Fibroblast of the aortic adventitia (primary cell): ENCODE results near the gene SCRN1. TPM values are rescaled to one million over a fixed set of nuclear protein-coding genes. Genes with fewer than 3 reads are reported as not detected.

Experiments used
- DNase-seq: peaks from one replicate; pipeline ENCODE4 v3.0.0-alpha.2; 2010; ENCODE audit warnings: low read depth
- H3K4me3 ChIP-seq: 2 replicates; pipeline ENCODE4 v1.5.1; 2011; ENCODE audit warnings: low read depth, mild to moderate bottlenecking, control low read depth, low read length, moderate library complexity
- total RNA-seq: library from RNA; depleted of rRNA; stranded (reverse); fragments of >200 nt; gene quantifications from 2 replicates; pipeline ENCODE4 v1.2.3, GENCODE V29; 2012; ENCODE audit warnings: low replicate concordance
- TF ChIP-seq, protein P1 (sequence below): IDR thresholded peaks from 2 replicates; pipeline ENCODE4 v1.5.1; 2011; ENCODE audit warnings: mild to moderate bottlenecking, low read length, control low read depth, inconsistent platforms; ENCODE audit not compliant: insufficient read depth

Gene SCRN1
- total RNA-seq, 1 donor, result 93.1 TPM

DNA sequence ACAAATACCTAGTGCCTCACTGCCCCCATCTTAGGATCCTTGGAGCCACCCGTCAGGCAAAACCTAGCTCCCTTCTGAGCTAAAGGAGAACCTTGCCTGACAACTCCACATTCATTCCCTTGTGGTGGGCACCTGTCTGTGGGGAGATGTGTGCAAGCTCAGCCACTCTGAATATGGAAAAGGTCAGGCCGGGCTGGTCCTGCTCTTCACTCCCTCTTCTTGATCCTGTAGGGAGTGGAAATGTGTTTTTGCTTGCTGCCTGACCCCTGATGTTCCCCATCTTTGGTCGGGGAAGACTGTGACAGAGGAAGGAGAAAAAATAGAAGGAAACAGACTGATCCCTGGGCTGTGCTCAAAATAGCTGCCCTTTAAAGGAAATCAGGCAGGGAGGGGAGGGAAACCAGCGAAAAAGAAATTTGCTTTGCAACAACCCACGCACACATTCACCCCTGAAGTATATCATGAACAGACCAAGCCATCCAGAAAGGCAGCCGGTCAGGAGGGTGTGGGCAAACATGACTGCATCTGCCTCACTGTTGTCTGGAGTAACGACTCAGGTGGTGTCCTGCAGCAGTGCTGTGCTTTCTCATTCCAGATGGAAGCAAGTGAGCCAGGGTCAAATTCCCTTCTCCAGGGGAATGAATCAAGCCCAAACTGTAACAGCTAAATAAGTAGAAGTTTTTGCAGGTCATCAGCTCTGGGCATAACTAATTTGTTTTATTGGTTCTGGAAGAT lies 74.0 kb downstream of the SCRN1 start:
- TF ChIP-seq, protein P1, sequence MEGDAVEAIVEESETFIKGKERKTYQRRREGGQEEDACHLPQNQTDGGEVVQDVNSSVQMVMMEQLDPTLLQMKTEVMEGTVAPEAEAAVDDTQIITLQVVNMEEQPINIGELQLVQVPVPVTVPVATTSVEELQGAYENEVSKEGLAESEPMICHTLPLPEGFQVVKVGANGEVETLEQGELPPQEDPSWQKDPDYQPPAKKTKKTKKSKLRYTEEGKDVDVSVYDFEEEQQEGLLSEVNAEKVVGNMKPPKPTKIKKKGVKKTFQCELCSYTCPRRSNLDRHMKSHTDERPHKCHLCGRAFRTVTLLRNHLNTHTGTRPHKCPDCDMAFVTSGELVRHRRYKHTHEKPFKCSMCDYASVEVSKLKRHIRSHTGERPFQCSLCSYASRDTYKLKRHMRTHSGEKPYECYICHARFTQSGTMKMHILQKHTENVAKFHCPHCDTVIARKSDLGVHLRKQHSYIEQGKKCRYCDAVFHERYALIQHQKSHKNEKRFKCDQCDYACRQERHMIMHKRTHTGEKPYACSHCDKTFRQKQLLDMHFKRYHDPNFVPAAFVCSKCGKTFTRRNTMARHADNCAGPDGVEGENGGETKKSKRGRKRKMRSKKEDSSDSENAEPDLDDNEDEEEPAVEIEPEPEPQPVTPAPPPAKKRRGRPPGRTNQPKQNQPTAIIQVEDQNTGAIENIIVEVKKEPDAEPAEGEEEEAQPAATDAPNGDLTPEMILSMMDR, result no peak
- peak; percentile 9 for DNase-seq
- H3K4me3 ChIP-seq, result no peak overlapping the region

DNA sequence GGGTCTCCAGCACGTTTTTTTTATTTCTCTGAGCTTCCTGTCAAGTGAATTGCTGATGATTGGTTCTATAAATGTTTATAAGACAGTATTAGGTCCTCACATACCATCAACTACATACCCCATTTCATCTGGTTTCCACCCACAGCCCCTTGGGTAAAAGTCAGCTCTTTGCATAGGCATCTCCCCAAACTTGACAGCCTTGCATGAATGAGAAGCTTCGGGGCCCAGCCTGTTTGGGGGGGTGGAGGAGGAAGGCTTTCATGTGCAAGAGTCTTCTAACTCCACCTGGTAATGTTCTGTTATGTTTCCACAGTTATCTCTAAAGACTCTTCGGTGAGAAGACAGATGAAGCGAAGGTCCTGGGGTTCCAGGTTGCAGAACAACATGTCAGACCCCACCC lies 75.4 kb downstream of the SCRN1 start:
- TF ChIP-seq, protein P1, result no peak
- no peak for DNase-seq
- no peak overlapping the region for H3K4me3 ChIP-seq

DNA sequence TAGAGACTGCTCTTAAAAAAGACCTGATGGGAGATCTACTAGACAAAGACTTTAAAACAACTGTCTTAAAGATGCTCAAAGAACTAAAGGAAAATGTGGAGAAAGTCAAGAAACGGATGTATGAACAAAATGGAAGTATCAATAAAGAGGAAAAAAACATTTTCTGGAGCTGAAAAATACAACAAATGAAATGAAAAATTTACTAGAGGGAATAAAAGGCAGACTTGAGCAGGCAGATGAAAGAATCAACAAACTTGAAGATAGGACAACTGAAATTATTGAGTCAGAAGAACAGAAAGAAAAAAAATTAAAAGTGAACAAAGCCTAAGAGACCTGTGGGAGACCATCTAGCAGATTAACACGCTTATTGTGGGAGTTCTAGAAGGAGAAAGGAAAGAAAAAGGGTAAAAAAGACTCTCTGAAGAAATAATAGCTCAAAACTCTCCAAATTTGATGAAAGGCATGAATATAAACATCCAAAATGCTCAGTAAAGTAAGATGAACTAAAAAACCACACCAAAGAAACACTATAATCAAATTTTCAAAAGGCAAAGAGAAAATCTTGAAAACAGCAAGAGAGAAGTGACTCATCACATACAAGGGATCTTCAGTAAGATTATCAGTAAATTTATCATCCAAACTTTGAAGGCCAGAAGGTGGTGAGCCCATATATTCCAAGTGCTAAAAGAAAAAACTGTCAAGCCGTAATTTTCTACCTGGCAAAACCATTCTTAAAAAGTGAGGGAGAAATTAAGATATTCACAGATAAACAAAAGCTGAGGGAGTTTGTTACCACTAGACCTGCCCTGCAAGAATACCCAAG lies 83.2 kb downstream of the SCRN1 start:
- TF ChIP-seq, protein P1, result no peak
- DNase-seq, result no peak

DNA sequence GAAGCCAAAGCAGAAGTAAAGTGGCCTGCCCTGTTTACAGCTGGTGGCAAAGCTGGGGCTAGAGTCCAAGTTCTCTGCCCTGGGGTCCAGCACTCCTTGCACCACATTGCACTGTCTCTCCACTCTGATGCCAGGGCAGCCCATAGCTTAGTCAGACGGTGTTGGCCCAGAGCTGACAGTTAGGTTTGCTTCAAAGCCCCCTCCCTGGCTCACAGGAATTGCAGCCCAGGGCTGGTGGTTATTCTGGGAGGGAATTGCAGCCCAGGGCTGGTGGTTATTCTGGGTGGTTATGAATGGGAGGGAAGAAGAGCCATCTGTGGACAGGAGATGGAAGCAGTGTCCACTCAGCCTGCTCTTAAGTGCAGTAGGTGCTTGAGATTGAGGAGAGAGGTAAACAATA lies 88.9 kb downstream of the SCRN1 start:
- no peak overlapping the region for H3K4me3 ChIP-seq
- DNase-seq, result no peak
- TF ChIP-seq, protein P1, result no peak

More for the DNA sequence above, 83.2 kb downstream of the SCRN1 start:
- H3K4me3 ChIP-seq, result no peak overlapping the region

DNA sequence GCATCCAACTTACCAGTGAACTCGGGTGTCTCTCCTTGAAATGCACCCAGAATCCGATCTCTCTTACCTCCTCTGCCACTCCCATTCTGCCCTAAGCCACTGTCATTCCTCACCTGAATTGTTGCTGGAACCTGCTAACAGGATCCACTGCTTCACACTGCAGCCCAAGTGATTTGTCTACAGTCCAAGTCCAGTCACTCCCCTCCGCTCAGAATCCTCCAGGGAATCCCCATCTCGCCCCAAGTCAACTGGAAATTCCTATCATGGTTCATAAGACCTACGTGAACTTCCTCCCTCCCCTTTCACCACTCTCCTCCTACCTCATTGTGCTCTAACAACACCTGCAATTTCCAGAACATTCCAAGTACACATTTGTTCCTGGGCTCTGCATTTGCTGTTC lies 91.3 kb downstream of the SCRN1 start:
- DNase-seq, result no peak
- TF ChIP-seq, protein P1, result no peak
- no peak overlapping the region for H3K4me3 ChIP-seq

DNA sequence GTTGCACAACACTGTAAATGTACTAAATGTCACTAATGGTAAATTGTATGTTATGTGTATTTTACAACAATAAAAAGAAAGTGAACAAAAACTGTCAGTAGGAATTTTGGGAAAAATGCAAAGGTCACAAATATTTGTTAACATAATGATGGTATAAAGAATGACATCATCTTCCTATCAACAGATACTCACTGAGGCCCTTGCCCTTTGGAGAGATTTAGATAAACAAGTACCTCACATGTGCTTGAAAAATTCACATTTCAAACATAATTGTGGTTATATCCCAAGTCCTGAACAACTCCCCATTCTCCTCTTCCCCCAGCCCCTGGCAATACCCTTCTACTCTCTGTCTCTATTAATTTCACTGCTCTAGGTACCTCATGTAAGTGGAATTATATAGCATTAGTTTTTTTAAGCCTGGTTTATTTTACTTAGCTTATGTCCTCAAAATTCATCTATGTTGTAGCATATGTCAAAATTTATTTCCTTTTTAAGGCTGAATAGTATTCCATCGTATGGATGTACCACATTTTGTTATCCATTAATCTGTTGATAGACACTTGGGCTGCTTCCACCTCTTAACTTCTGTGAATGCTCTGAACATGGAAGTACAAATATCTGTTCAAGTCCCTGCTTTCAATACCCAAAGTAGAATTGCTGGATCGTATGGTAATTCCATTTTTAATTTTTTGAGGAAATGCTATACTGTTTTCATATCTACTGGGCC lies 92.8 kb downstream of the SCRN1 start:
- TF ChIP-seq, protein P1, result no peak
- DNase-seq, result no peak
- no peak overlapping the region for H3K4me3 ChIP-seq
